Activated effector memory CD4-positive, alpha-beta T cell treated with Interleukin-2 at 50 U/mL for 16 hours (primary cell): ENCODE measurements around the gene SLC10A7.

ENCODE experiments used
- DNase-seq: peaks from one replicate; pipeline ENCODE4 v3.0.0-alpha.2; 2020

Gene SLC10A7

DNA sequence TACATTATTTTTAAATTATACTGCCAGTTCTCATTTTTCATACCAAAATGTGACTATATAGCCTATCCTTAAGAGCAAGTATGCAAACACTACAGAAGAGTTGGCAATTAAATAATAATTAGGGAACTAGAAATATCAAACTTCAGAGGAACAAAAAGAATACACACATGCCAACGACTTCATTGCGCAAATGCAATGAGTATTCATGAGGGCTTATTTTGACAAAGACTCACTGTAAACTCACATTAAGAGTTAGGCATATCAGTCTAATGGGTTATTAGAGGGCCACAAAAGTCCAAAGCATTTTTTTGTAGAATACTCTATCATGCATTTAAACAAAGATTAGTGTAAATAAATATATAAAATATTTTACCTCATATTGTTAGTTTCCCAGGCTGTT is 31.6 kb downstream of the SLC10A7 start:
- DNase-seq: no peak

DNA sequence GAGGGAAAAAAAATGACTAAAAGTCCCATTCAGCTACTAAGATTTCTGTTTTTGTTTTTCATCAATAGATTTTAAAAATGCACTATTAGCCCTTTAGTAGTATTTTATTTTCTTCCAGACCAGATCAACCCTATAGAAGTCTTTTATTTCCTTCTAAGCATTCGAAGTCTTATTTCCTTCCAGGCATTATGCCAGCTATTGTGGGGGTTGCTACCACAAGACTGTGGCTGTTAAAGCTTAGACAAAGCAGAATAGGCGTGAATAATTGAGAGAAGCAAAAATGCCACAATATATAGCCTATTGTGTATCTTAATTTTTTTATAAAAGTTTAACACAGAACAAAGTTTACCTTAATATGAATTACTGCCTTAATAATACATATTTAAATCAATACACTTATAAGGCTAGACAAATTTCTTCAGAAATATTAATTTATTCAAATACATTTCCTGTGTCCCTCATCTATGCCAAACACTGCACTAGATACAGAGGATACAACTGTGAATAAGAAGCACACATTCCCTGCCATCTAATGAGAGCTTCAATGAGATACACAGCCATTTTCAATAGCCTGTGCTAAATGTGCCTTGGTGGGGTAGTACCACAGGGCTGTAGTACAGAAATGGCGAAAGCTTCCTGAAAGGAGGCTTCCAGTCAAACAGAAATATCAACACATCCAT is 33.1 kb downstream of the SLC10A7 start:
- DNase-seq: no peak

DNA sequence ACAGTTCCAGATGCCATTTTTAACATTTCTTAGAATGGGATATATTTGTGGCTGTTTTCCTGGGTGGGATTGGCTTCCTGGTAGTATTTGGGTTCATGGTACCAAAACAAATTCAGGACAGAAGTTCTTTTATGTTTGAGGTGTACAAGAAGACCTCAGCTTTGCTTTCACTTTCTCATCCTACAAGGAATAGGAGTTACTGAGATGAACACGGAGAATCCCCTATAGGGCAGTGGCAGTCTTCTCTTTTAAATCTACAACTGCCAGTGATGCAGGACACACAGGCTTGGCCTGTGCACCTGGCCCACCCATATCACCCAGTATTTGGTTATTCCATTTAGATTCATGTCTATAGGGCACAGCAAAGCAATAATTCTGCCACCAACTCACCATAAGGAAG is 35.2 kb downstream of the SLC10A7 start:
- DNase-seq: no peak

DNA sequence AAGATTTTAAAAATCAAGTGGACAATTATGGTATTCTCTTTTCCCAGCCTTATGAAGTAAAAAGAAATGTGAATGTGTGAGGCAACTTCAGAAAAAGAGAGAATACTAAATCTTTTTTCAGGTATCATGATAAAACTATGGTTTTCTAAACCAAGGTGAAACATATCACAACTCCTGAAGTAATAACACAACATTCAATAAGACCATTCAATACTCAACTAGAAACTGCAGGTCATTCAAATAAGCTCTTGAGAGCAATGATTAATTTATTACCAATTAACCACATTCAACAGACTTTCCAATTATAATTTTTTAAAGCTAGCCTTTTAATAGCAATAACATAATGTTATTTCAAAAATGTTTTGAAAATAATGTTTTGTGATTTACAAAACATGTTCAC is 35.8 kb downstream of the SLC10A7 start:
- DNase-seq: no peak

DNA sequence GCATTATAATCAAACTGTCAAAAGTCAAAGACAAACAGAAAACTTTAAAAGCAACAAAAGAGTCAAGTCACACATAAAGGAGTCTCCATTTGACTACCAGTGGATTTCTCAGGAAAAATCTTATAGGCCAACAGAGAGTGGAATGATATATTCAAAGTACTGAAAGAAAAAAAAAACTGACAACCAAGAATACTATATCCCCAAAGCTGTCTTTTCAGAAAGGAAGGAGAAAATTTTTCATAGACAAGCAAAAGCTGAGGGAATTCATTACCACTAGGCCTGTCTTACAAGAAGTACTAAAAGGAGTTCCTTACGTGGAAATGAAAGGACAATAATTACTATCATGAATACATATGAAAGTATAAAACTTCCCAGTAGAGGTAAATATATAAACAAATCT is 39.0 kb downstream of the SLC10A7 start:
- no peak for DNase-seq

DNA sequence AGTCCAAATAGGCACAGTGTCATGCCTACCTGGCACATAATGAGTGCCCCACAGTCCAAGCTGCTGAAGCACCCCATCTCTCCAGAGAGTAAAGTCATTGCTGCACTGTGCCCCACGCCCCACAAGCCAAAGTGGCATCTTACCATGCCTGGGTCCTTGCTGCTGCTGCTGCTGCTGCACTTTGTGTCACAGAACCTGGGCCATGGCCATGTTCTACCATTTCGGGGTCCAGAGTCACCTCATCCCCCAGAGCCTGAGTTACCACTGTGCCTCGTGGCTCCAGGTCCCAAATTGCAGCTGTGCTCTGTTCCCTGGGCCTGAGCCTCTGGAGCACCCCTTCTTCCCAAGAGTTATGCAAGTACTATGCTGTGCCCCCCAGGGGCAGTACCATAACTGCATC is 40.5 kb downstream of the SLC10A7 start:
- DNase-seq: no peak

DNA sequence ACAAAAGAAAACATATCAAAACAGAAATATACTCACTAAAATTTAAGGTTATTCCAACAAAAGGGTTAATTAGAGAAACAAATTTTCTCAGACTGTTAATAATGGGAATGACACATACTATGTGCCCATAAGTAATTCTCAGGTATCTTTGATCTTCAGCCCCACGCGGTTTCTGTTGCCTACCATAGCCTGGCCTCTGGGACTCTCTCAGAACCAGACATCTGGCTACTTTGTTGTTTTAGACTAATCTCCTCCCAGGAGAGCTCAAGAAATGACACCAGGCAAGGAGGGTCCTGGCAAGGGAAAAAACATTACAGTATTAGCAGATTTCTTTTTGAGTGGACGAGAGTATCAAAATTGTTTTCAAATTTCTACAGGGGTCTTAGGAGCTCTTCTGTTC is 43.7 kb downstream of the SLC10A7 start:
- no peak for DNase-seq

DNA sequence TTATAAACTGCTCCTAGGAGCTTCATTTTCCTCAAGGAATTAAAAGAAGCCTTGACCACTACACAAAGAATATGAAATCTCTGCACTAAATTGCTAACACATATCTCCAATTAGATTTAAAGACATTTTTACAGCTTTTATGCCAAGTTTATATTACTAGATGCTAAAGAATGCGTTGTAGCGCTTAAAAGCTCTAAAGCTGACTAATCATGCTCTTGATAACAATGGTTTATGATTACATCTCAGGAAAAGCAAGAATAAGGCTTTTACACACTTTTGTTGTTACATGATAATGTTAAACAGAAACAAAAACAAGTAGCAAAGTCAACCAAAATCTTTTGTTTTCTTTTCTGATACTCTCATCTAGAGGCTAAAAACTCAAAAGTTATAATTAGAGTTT is 44.7 kb downstream of the SLC10A7 start:
- DNase-seq: no peak

DNA sequence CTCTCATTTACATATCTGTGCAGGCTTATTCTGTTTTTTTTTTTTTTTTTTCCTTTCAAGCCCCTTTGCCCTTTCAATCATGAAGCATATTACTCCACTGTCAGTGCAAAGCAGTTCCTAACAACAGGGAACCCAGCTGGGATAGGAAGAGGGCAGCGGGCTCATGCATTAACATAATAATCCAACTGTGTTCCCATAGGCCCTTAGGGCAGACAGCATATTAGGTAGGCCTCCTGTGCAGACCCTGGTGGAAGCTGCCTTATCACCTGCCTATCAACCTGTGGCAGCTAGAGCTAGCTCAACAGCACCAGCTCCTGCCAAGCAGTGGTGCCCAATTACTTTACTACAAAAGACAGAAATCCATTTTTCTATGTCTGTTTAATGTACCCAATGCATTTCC is 49.3 kb downstream of the SLC10A7 start:
- DNase-seq: no peak

DNA sequence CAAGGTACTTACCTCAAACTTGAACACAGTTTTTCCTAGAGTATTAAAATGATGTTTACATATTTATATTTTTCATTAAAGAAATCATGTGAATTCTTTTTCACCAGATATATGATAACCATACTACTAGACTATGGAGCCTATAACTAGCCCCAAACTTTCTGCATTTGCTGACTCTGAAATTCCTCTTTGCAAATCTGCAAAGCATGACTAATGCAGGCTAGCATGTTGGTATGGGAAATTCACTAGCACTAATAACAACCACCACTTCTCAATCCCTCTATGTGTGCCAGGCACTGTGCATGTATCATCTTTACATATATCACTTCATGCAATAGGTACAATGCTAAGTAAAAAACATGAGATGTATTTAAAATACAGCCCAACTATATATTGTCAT is 51.1 kb downstream of the SLC10A7 start:
- no peak for DNase-seq

DNA sequence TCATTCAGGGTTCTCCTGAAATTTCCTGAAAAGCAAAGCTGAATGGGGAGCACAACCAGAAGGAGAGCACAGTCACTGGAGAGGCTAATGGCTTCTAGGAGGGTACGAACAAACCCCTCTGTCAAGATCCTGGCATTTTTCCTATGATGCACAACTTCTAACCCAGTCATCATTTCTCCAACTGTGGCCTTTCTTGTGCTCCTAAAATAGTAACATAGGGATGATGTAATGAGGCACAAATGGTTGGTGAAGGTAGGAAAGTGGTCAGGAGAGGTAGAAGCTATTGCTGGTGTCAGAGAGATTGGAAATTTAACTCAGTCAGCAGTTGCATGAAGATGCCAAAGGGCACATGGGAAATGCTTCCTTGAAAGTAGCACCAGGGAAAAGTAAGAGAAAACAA is 52.7 kb downstream of the SLC10A7 start:
- no peak for DNase-seq

DNA sequence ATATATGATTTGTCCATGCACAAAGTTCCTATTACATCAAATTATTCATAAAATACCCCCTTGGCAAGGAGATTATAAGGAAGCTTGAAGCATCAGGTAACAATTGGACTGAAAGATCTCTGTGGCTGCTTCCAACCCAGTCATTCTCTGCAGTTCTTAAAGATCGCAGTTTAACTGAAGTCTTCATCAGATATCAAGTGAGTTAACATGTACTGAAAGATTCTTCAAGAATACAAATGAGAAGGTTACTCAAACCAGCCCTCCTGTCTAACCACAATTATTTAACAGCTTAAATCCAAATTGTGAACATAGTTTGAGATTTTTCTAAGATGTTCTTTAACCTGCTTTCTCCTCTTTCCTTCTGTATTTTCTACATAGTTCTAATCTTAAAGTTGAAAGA is 56.1 kb downstream of the SLC10A7 start:
- DNase-seq: no peak

DNA sequence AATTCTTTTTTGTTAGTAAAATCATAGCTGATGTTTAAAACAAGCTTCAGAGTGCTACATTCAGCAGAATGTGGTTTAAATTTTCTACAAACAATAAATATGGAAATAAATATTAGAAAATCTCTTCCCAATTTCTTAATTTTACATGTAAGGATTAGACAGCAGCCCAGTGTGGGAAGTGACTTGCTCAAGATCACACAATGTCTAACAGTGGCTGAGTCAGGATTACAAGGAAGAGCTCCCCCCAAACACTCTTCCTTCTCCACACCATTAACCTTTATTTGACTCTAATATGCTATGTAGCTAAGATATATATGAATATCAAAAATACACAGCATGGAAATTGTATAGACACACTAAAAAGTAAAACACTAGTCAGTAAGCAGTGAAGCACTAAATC is 59.5 kb downstream of the SLC10A7 start:
- DNase-seq: no peak

DNA sequence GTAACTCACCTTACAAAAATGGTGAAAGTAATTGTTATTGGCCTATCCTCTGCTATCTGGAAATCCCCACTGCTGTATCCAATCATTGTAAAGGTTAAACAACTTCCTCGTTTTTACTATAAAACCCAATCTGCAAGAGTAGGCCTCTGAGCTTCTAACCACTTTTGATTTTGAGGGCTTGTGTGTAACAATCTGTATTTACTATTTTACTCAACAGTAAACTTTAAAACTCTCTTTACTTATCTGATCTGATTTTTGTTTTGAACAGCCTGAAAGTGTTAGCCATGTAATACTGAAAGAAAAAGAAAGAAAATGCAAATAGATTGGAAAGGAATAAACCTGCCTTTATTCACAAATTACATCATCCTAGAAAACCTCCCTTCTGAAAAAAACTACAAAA is 63.1 kb downstream of the SLC10A7 start:
- no peak for DNase-seq

DNA sequence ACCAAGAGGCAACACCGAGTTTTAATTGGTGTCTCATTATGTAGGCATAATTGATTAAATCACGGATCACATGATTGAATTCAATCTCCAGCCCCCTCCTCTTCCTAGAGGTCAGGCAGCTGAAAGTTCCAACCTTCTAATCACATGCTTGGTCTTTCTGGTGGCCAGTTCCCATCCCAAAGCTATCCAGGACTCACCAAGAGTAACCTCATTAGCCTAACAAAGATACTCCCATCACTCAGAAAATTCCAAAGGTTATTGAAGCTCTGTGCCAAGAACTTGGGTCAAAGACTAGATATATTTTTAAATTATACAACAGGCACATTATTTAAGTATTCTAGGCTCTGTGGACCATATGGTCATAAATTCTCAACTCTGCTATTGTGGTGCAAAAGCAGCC is 65.1 kb downstream of the SLC10A7 start:
- DNase-seq: no peak

DNA sequence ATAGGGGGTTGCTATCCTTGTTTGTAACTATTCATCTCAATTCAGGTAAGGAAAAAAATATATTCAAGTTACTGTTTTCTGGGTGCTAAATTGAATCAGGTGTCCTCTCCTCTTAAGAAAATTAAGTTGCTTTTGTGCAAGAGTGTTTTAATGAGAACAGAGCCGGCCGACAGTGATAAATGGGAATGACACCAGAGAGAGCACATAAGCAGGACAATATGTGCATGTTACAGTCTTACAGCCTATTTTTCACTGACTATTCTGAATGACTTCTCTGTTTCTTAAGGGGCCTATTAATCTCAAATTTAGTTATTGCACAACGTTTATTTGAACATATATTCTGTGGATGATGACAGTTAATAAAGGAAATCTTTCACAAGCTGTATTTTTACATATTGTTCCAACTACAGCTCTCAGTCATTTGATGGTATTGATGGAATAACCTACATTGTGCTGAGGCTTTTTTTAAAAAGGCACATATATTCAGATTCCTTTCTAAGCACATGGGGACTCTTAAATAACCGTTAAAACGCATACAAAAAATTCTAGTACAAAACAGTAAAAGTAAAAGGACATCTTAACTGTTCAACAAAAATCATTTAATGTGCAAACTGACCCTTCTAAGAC is 68.4 kb downstream of the SLC10A7 start:
- DNase-seq: no peak

DNA sequence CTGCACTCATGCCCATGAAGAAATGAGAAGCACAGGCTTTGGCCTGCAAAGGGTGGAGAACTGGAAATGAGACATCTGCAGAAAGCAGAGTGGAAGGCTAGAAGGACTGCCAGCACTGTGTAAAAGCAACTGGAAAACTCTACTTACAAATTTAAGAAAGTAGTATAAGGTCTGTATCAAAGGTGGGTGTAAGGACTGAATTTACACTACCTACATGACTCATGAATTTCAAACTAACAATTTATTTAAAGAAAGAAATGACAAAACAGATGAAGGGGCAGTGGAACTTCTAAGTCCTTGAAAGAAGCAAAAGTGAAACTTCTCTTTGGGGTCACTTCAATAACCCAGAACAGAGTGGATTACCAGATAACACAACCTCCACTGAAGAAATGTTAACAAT is 71.2 kb downstream of the SLC10A7 start:
- no peak for DNase-seq

DNA sequence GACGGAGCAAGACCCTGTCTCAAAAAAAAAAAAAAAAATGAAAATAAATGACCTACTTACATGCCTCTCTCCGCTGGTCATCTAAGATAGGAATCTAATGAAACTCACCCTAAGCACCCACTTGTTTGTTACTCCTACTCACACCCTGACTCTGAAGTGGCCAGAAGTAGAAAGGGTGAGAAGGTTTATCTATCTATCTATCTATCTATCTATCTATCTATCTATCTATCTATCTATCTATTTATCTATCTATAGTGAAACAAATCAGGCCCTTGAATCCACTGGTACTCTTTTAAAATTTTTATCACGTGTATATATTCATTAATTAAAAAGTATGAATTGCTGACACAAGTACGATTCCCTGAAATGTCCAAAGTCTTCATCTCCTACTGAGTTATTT is 75.2 kb downstream of the SLC10A7 start:
- DNase-seq: no peak

DNA sequence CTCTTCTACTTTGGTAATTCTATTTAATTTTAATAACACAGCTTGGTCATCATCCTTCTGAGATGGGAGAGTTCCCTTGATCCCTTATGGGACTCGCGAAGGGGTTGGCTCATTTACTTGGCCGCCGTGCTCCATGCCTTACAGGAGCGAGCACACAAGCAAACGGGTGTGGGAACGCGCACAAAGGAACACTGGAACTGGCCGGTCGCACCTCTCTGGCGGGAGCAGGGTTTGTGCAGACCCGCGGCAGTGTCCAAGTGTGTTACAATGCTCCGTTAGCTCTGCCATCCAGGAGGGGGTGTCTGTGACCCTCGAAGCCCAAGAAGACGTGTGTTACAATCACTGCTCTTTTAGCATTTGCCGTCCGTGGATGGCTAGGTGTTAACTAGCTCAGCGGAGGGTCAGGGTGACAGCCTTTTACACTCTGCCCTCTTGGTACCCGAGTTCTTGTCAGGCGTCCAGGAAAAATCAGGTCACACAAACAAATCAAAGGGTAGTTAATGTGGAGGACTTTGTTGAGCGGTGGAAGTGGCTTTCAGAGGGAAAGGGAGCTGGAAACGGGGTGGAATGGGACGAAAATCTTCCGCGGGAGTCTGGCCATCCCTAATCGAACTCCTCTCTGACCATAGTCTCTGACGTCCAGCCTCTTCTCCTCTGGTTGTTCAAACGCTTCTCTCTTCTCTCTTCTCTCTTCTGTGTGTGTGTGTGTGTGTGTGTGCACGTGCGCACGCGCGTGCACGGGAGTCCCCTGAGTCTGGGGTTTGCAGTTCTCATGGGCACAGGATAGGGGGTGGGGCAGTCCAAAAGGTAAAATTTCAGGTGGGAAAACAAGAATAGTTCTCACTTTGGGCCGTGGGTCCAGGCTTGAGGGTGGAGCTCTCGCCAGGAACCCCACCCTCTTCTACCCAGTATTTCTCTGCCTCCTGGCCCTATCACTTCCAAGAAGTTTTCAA is 76.3 kb downstream of the SLC10A7 start:
- DNase-seq: no peak

DNA sequence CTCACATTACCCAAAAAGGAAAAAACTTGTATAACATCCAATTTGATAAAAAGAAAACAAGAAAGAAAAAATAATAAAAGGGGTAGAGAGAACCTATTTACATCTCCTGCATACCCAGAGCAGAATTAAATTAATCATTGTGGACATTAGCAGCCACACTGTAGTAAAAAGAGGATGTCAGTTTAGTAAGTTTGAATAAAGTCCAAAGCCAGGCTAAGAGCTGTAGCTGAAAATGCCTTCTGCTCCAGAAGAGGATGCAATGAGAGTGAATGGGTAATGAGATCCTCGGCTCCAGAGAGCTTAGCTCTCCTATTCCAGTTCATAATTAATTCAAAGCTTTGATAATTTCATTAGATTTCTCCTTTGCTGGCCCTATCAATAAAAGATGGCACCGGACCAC is 78.2 kb downstream of the SLC10A7 start:
- no peak for DNase-seq

DNA sequence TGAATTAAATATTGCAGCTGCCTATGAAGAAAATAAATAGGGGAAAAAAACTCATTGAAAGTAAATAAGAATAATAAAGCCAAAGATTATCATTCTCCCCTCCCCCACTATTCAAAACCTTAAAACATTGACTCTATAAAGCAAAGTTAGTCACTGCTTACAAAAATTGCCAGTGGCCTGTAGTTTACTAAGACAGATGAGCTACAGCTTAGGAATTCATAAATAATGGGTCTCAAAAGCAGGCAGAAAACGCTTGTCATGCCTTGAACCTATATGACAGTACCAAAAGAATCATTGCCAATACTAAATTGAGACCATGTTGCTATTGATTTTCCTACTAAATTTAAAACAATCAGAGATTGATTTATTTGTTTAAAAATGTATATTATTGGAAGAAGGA is 78.9 kb downstream of the SLC10A7 start:
- no peak for DNase-seq

DNA sequence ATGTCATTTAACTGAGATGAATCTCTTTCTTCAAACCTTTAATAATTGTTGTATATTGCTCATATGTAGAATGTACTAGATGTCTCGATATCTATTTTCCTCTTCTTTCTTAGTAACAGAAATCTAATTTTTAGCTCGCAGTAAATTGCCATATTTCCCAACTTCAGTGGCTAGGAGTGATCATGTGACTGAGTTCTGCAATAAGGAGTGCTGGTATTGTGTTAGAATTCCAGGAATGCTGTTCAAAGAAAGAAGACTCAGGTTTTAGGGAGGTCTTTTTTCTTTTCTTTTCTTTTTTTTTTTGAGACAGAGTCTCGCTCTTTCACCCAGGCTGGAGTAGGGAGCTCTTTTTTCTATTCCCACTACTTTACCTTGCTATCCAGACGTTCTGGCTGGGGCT is 81.7 kb downstream of the SLC10A7 start:
- no peak for DNase-seq

DNA sequence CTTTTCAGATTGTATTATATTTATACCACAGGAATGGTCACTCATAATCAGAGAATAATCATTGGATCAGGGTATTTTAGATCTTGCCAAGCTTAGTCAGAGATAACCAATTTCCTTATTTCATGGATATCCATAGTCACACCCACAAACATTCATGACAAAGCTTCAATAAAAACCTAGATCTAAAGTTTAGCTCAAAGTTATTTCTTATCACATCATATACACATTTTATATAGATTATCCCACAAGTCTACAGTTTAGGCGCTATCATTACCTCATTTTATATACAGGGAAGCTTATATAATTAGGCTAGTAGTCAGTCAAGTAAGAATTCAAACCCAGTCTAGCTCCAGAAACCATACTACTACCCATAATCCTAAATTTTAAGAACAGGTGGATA is 82.3 kb downstream of the SLC10A7 start:
- DNase-seq: no peak

DNA sequence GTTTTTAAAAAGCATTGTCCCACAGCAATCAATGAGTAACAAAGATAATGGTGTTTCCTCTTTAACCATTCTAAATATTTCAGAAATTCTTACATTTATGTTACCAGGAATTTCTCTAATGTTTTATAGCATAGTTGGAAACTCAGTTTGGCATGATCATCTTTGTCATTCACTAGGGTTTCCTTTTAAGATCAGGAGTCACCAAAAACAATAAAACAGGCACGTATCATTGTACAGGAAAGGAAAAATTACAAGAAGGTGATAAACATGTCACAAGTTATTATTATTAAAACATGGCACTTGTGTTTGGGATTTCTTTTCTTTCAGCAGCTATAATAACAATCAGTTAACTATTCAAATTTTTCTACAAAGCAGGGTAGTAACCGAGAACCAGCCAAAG is 84.0 kb downstream of the SLC10A7 start:
- no peak for DNase-seq
